GM23338 (cell line): ENCODE results near the gene CDC25B.

Experiments used
- CREB1 ChIP-seq: fragments of 250-450 bp; sonication (Bioruptor Pico); IDR thresholded peaks from 2 replicates; pipeline ENCODE4 v1.5.0; 2020; ENCODE audit warnings: low read depth, mild to moderate bottlenecking, moderate library complexity
- CTCF ChIP-seq, 2 experiments: fragments of 200-600 bp in 1 of 2; sonication (generic) in 1 of 2; conservative IDR thresholded peaks; 2 replicates each; pipeline versions ENCODE4 v1.5.1 to v1.6.1; 2016 to 2017; ENCODE audit warnings: antibody characterized with exemption in 2 of 2, low read depth in 2 of 2, mild to moderate bottlenecking in 2 of 2, moderate library complexity in 1 of 2
- ETS1 ChIP-seq: IDR thresholded peaks from 2 replicates; pipeline ENCODE4 v1.6.1; 2016; ENCODE audit warnings: antibody characterized with exemption
- EZH2 ChIP-seq: fragments of 200-600 bp; sonication (generic); IDR thresholded peaks from one replicate; pipeline ENCODE4 v1.8.0; 2017; ENCODE audit warnings: antibody characterized with exemption, mild to moderate bottlenecking, low read depth; ENCODE audit not compliant: unreplicated experiment
- EZH2phosphoT487 ChIP-seq: fragments of 200-600 bp; sonication (generic); IDR thresholded peaks from one replicate; pipeline ENCODE4 v1.8.1; 2018; ENCODE audit warnings: antibody characterized with exemption; ENCODE audit not compliant: unreplicated experiment
- NANOG ChIP-seq: IDR thresholded peaks from 2 replicates; pipeline ENCODE4 v1.6.1; 2016; ENCODE audit warnings: antibody characterized with exemption, borderline replicate concordance
- POLR2AphosphoS5 ChIP-seq: IDR thresholded peaks from 2 replicates; pipeline ENCODE4 v1.6.1; 2016; ENCODE audit warnings: antibody characterized with exemption, low read depth
- REST ChIP-seq: IDR thresholded peaks from one replicate; pipeline ENCODE4 v1.6.1; 2018; ENCODE audit warnings: antibody characterized with exemption; ENCODE audit not compliant: unreplicated experiment
- ZNF114 ChIP-seq: fragments of 250-450 bp; sonication (Bioruptor Pico); IDR thresholded peaks from 2 replicates; pipeline ENCODE4 v1.5.0; 2020; ENCODE audit warnings: mild to moderate bottlenecking, moderate library complexity

- TF ChIP-seq CTCF (conservative IDR thresholded peaks at IDR 0.05; ENCODE audit: low read depth in 2 of 2) (no peak), EZH2phosphoT487 (no peak), REST (no peak), NANOG (no peak), POLR2AphosphoS5 (no peak), EZH2 (no peak), CREB1 (CRISPR knock-in tag) (no peak), ETS1 (no peak), ZNF114 (CRISPR knock-in tag) (no peak)
Observed at GRCh38 chr20:3782597-3782996, 13.5 kb upstream of the CDC25B start.
